HL-60 (cell line): ENCODE data around the gene USP47.

Source experiments
- GABPA ChIP-seq: IDR thresholded peaks from 2 replicates; pipeline ENCODE4 v1.6.1; 2012; ENCODE audit warnings: low read depth
- POLR2AphosphoS5 ChIP-seq: IDR thresholded peaks from 2 replicates; pipeline ENCODE4 v1.6.1; 2012; ENCODE audit warnings: low read depth
- REST ChIP-seq: IDR thresholded peaks from 2 replicates; pipeline ENCODE4 v1.6.1; 2012; ENCODE audit warnings: low read depth; ENCODE audit not compliant: insufficient replicate concordance
- TF ChIP-seq, protein P1 (sequence below): IDR thresholded peaks from one replicate; pipeline ENCODE4 v1.5.1; 2011; ENCODE audit warnings: low read length, control low read depth, inconsistent platforms; ENCODE audit not compliant: insufficient read depth

GRCh38 chr11:11807811-11808782 lies 33.7 kb upstream of the USP47 start:
- TF ChIP-seq, protein P1, sequence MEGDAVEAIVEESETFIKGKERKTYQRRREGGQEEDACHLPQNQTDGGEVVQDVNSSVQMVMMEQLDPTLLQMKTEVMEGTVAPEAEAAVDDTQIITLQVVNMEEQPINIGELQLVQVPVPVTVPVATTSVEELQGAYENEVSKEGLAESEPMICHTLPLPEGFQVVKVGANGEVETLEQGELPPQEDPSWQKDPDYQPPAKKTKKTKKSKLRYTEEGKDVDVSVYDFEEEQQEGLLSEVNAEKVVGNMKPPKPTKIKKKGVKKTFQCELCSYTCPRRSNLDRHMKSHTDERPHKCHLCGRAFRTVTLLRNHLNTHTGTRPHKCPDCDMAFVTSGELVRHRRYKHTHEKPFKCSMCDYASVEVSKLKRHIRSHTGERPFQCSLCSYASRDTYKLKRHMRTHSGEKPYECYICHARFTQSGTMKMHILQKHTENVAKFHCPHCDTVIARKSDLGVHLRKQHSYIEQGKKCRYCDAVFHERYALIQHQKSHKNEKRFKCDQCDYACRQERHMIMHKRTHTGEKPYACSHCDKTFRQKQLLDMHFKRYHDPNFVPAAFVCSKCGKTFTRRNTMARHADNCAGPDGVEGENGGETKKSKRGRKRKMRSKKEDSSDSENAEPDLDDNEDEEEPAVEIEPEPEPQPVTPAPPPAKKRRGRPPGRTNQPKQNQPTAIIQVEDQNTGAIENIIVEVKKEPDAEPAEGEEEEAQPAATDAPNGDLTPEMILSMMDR = no peak
- TF ChIP-seq POLR2AphosphoS5 (no peak), REST (no peak), GABPA (no peak)
